IMR-90 (cell line): ENCODE data around the gene PXYLP1. TPM values are rescaled to one million over a fixed set of nuclear protein-coding genes. Genes with fewer than 3 reads are reported as not detected.

Source experiments
- ATAC-seq: fragments of 200-7000 bp; cut with Tn5 transposase; 2 replicates; pipeline ENCODE4 v1.9.1; 2020; ENCODE audit warnings: low read depth, mild to moderate bottlenecking, moderate library complexity
- BruUV-seq: library from RNA; stranded (reverse); fragments of 400-500 nt; replicated peaks from 2 replicates; lab custom pipeline; 2021; lab: Mats Ljungman, UMichigan
- CTCF ChIA-PET: fragments of 300-600 bp; formaldehyde crosslinking; extraction: SDS; loops from one replicate; lab custom pipeline; 2021; ENCODE audit warnings: antibody characterized with exemption; lab: Yijun Ruan, JAX
- POLR2A ChIA-PET: fragments of 300-600 bp; sonication (Branson Sonifier 250); formaldehyde crosslinking; loops from one replicate; lab custom pipeline; 2022; ENCODE audit warnings: antibody characterized with exemption; ENCODE audit not compliant: unreplicated experiment; lab: Charles Lee
- DNase-seq: peaks from one replicate; pipeline ENCODE4 v3.0.0; 2013
- H2AFZ ChIP-seq: replicated peaks from 2 replicates; pipeline ENCODE3; 2013; ENCODE audit warnings: low read length, mild to moderate bottlenecking; ENCODE audit not compliant: poor library complexity
- H2AK5ac ChIP-seq: 2 replicates; pipeline ENCODE4 v1.6.1; 2013; ENCODE audit warnings: low read depth, low read length, inconsistent platforms
- H2AK9ac ChIP-seq: replicated peaks from 2 replicates; pipeline ENCODE3; 2013; ENCODE audit warnings: mild to moderate bottlenecking, low read depth, low read length, moderate library complexity; ENCODE audit not compliant: poor library complexity
- H2BK120ac ChIP-seq: 2 replicates; pipeline ENCODE4 v1.6.1; 2013; ENCODE audit warnings: low read depth, low read length, inconsistent platforms
- H2BK15ac ChIP-seq: 3 replicates; pipeline ENCODE4 v1.6.1; 2013; ENCODE audit warnings: low read depth, low read length, inconsistent platforms
- H2BK20ac ChIP-seq: 2 replicates; pipeline ENCODE4 v1.6.1; 2013; ENCODE audit warnings: low read depth, mild to moderate bottlenecking, inconsistent platforms, low read length, moderate library complexity
- H2BK5ac ChIP-seq: 2 replicates; pipeline ENCODE4 v1.6.1; 2013; ENCODE audit warnings: mild to moderate bottlenecking, low read depth, low read length, inconsistent platforms; ENCODE audit not compliant: poor library complexity, severe bottlenecking
- H3K14ac ChIP-seq: replicated peaks from 2 replicates; pipeline ENCODE4 v1.6.1; 2013; ENCODE audit warnings: low read depth, low read length, inconsistent platforms
- H3K18ac ChIP-seq: 2 replicates; pipeline ENCODE4 v1.6.1; 2013; ENCODE audit warnings: low read depth, low read length, control low read depth
- H3K23ac ChIP-seq: 2 replicates; pipeline ENCODE4 v1.6.1; 2013; ENCODE audit warnings: low read depth, low read length, inconsistent platforms
- H3K27ac ChIP-seq: 2 replicates; pipeline ENCODE4 v1.5.1; 2013; ENCODE audit warnings: mild to moderate bottlenecking, control low read depth, low read length; ENCODE audit not compliant: insufficient read depth
- H3K27me3 ChIP-seq: 2 replicates; pipeline ENCODE4 v1.6.1; 2013; ENCODE audit warnings: low read length; ENCODE audit not compliant: control insufficient read depth, insufficient read depth
- H3K36me3 ChIP-seq: 2 replicates; pipeline ENCODE4 v1.6.1; 2013; ENCODE audit warnings: low read length, mixed read lengths; ENCODE audit not compliant: control insufficient read depth, insufficient read depth
- H3K4ac ChIP-seq: 2 replicates; pipeline ENCODE4 v1.6.1; 2013; ENCODE audit warnings: low read depth, low read length, inconsistent platforms
- H3K4me1 ChIP-seq: 2 replicates; pipeline ENCODE4 v1.6.1; 2013; ENCODE audit warnings: low read length, mixed read lengths; ENCODE audit not compliant: control insufficient read depth, insufficient read depth
- H3K4me2 ChIP-seq: 2 replicates; pipeline ENCODE4 v1.6.1; 2013; ENCODE audit warnings: low read depth, mild to moderate bottlenecking, control low read depth, low read length, moderate library complexity
- H3K4me3 ChIP-seq: 2 replicates; pipeline ENCODE4 v1.5.1; 2013; ENCODE audit warnings: low read depth, mild to moderate bottlenecking, control low read depth, low read length, moderate library complexity; ENCODE audit not compliant: insufficient read depth
- H3K56ac ChIP-seq: 2 replicates; pipeline ENCODE4 v1.6.1; 2013; ENCODE audit warnings: low read length, inconsistent platforms; ENCODE audit not compliant: insufficient read depth; ENCODE audit errors: extremely low read depth
- H3K79me1 ChIP-seq, 2 experiments: 2 replicates each; pipeline ENCODE4 v1.6.1; 2013; ENCODE audit warnings: low read length in 2 of 2, inconsistent platforms in 1 of 2, low read depth in 1 of 2
- H3K9ac ChIP-seq: 2 replicates; pipeline ENCODE4 v1.6.1; 2013; ENCODE audit warnings: low read depth, low read length, control low read depth
- H3K9me1 ChIP-seq: 2 replicates; pipeline ENCODE4 v1.6.1; 2013; ENCODE audit warnings: low read length, inconsistent platforms; ENCODE audit not compliant: insufficient read depth
- H3K9me3 ChIP-seq: 2 replicates; pipeline ENCODE4 v1.6.1; 2013; ENCODE audit warnings: low read length; ENCODE audit not compliant: control insufficient read depth, insufficient read depth
- H4K20me1 ChIP-seq: 2 replicates; pipeline ENCODE4 v1.6.1; 2013; ENCODE audit warnings: low read length, inconsistent platforms; ENCODE audit not compliant: insufficient read depth
- H4K5ac ChIP-seq: 2 replicates; pipeline ENCODE4 v1.6.1; 2013; ENCODE audit warnings: mild to moderate bottlenecking, low read depth, low read length, control low read depth
- H4K8ac ChIP-seq, 2 experiments: 2 replicates each; pipeline ENCODE4 v1.6.1; 2013; ENCODE audit warnings: low read depth in 2 of 2, low read length in 2 of 2, control low read depth in 1 of 2, inconsistent platforms in 1 of 2
- H4K91ac ChIP-seq: 2 replicates; pipeline ENCODE4 v1.6.1; 2013; ENCODE audit warnings: low read depth, low read length, inconsistent platforms; ENCODE audit not compliant: insufficient read depth
- BHLHE40 ChIP-seq: fragments of 150-350 bp; IDR thresholded peaks from 2 replicates; pipeline ENCODE4 v1.6.1; 2016; ENCODE audit warnings: mild to moderate bottlenecking, low read depth, low read length
- CEBPB ChIP-seq: IDR thresholded peaks from 2 replicates; pipeline ENCODE4 v1.6.1; 2012; ENCODE audit warnings: low read depth, low read length, improper control_type of control experiment
- MAZ ChIP-seq: IDR thresholded peaks from 2 replicates; pipeline ENCODE4 v1.6.1; 2012; ENCODE audit warnings: low read depth, mild to moderate bottlenecking, low read length, improper control_type of control experiment, moderate library complexity, borderline replicate concordance
- MXI1 ChIP-seq: IDR thresholded peaks from 2 replicates; pipeline ENCODE4 v1.6.1; 2012; ENCODE audit warnings: low read depth, mild to moderate bottlenecking, low read length, moderate library complexity, borderline replicate concordance
- SMC3 ChIP-seq: fragments of 150-350 bp; IDR thresholded peaks from 2 replicates; pipeline ENCODE4 v1.6.1; 2016; ENCODE audit warnings: low read depth, mild to moderate bottlenecking, antibody characterized with exemption, low read length, moderate library complexity
- WGBS, 2 experiments: methylation state at CpG; one replicate each; pipeline versions ENCODE4 v1.1.5 to v1.1.7; 2013; ENCODE audit warnings: missing lambda C conversion rate in 2 of 2; ENCODE audit not compliant: insufficient read length in 1 of 2; ENCODE audit errors: extremely low coverage in 2 of 2; 5-methylcytosine and 5-hydroxymethylcytosine counted together
- dilution Hi-C: fragments of 300-500 bp; cut with HindIII; formaldehyde crosslinking; loops from one replicate; pipeline ENCODE4 v1.14.3; 2018; ENCODE audit warnings: low sequenced_read_pairs; ENCODE audit not compliant: unreplicated experiment
- in situ Hi-C: fragments of 300-500 bp; cut with MboI; formaldehyde crosslinking; loops from 3 replicates; pipeline ENCODE4 v1.14.3; 2019; ENCODE audit warnings: low sequenced_read_pairs, inconsistent platforms, mixed read lengths
- intact Hi-C: fragments of 100-400 bp; cut with micrococcal nuclease; formaldehyde crosslinking; loops from 2 replicates; pipeline ENCODE4 v1.10.0; 2022
- polyA plus RNA-seq, 3 experiments: library from polyadenylated mRNA; depleted of rRNA; stranded (reverse); fragments of >200 nt; gene quantifications; 2 replicates each; pipeline ENCODE4 v1.2.3, GENCODE V29; 2012; ENCODE audit warnings: low replicate concordance in 1 of 3
- total RNA-seq: library from RNA; depleted of rRNA; stranded (reverse); fragments of >200 nt; gene quantifications from 2 replicates; pipeline ENCODE4 v1.2.3, GENCODE V29; 2012

Gene PXYLP1
- total and polyA plus RNA-seq, 2 of the 4 experiments (the other 2 are of a cell fraction) = 11.7 to 15.6 TPM

DNA sequence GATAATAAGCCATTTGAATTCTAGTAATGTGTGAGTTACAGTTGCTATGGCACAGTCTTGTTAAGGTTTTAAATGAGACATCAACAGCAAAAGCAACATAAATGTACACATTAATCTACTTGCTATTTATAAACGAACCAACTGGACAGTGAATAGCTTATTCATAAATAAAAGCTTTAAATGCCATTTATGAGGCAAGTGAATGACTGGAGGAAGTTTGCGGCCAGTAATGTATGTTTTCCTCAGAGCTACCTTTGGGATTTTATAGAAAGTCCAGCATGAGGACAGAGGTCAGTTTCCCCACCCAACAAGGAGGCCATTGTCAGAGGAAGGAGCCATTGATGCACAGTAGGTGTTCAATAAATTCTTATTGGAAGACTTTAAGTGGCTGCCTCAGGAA lies 48.0 kb upstream of the PXYLP1 start:
- Histone ChIP-seq H3K79me1 (no peaks in the 10 kb centered on the region), H3K9me3 (no peaks in the 10 kb centered on the region; the same call in 1 of the 2 replicates), H3K4me2 (no peak overlapping the region), H4K8ac (no peak overlapping the region), H3K27ac (no peak overlapping the region), H3K14ac (no peak overlapping the region), H2AK9ac (no peak overlapping the region), H3K27me3 (peaks cover 26% of the 10 kb centered on the region), H3K18ac (no peak overlapping the region), H3K9me1 (no peaks in the 10 kb centered on the region), H3K9ac (no peak overlapping the region), H3K4me1 (no peaks in the 10 kb centered on the region), H2AK5ac (no peak overlapping the region), H2BK5ac (no peak overlapping the region), H2BK120ac (no peak overlapping the region), H3K23ac (no peak overlapping the region), H4K91ac (no peak overlapping the region), H4K5ac (no peak overlapping the region), H2BK15ac (no peak overlapping the region), H3K4me3 (no peak overlapping the region), H4K20me1 (no peaks in the 10 kb centered on the region), H2BK20ac (no peak overlapping the region), H3K36me3 (no peaks in the 10 kb centered on the region), H2AFZ (no peak overlapping the region), H3K4ac (no peak overlapping the region), H3K56ac (no peak overlapping the region)
- dilution Hi-C loops (loop anchor here (25.0 kb wide), 1 partner anchor 196 kb away; no protein-coding TSS in a partner anchor), intact Hi-C loops (no loop called here), in situ Hi-C loops (no loop called here)
- no peak for ATAC-seq
- no CpG with 5 or more reads among the region's 2 CpGs for WGBS, 2 experiments
- ChIA-PET CTCF (interaction anchor here (0.7 kb wide), 1 partner anchor 15 kb away, joined by 3 read pairs; no protein-coding TSS in a partner anchor), POLR2A (no interaction called here)
- no TSS peak for BruUV-seq
- TF ChIP-seq BHLHE40 (no peak), SMC3 (no peak), CEBPB (no peak), MAZ (no peak), MXI1 (no peak)
- no peak for DNase-seq
